ENCODE data around the gene TGFB2. TPM values are rescaled to one million over a fixed set of nuclear protein-coding genes. Genes with fewer than 3 reads are reported as not detected.

TGFB2 gene
- total RNA-seq, 1 donor from 2014 or later = 40.1 TPM

GRCh38 chr1:218336328-218336727 is 8.8 kb upstream of the TGFB2 start:
- peak; percentile 81 for DNase-seq

- DNase-seq = peak; percentile 74
Measured at GRCh38 chr1:218339267-218339831, 5.8 kb upstream of the TGFB2 start.

GRCh38 chr1:218341325-218341724 is 3.8 kb upstream of the TGFB2 start:
- DNase-seq = no peak

GRCh38 chr1:218342091-218342490 is 3.0 kb upstream of the TGFB2 start:
- DNase-seq = no peak

- peak; percentile 85 for DNase-seq
Measured at GRCh38 chr1:218345673-218346390, 696 bp downstream of the TGFB2 start.

GRCh38 chr1:218346391-218347204 is 1.5 kb downstream of the TGFB2 start:
- DNase-seq = peak; percentile 63

- DNase-seq = peak; percentile 89
Measured at GRCh38 chr1:218347336-218347722, 2.2 kb downstream of the TGFB2 start.

GRCh38 chr1:218347723-218348627 is 2.8 kb downstream of the TGFB2 start:
- DNase-seq = peak; percentile 96

GRCh38 chr1:218348628-218349071 is 3.5 kb downstream of the TGFB2 start:
- peak; percentile 72 for DNase-seq

GRCh38 chr1:218349348-218350034 is 4.4 kb downstream of the TGFB2 start:
- DNase-seq = peak; percentile 77

- DNase-seq = no peak
Measured at GRCh38 chr1:218350035-218350525, 4.9 kb downstream of the TGFB2 start.

GRCh38 chr1:218350801-218351266 is 5.7 kb downstream of the TGFB2 start:
- peak; percentile 80 for DNase-seq

- DNase-seq = peak; percentile 60
Measured at GRCh38 chr1:218351391-218352074, 6.4 kb downstream of the TGFB2 start.

GRCh38 chr1:218352075-218352438 is 6.9 kb downstream of the TGFB2 start:
- DNase-seq = no peak

- no peak for DNase-seq
Measured at GRCh38 chr1:218353656-218354055, 8.5 kb downstream of the TGFB2 start.

- peak; percentile 55 for DNase-seq
Measured at GRCh38 chr1:218355278-218355677, 10.1 kb downstream of the TGFB2 start.

- DNase-seq = no peak
Measured at GRCh38 chr1:218357211-218357892, 12.2 kb downstream of the TGFB2 start.

- no peak for DNase-seq
Measured at GRCh38 chr1:218357893-218358232, 12.7 kb downstream of the TGFB2 start.

- peak; percentile 85 for DNase-seq
Measured at GRCh38 chr1:218361298-218362065, 16.3 kb downstream of the TGFB2 start.
